ENCODE data around the gene PPP1R36.

The PPP1R36 gene

GRCh38 chr14:64572386-64573104 lies 22.8 kb downstream of the PPP1R36 start:
- no peak for DNase-seq

DNA sequence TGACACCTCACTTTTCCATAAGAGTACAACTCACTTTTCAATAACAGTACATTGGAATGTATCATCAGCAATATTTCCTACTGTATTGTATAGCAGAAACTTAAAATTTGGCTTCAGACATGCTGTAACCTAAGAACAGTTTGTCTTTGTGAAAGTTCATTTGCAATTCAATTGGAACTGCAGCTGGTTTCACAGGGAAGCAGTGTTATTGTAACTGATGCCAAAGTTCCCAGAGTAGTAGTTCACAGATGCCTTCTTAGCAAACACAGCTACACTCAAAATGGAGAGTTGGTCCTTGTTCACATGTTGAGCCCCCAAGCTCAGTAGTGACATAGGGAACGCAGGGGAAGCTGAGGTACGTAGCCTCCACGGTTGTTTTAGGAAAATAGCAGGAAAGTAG lies 23.3 kb downstream of the PPP1R36 start:
- no peak for DNase-seq

GRCh38 chr14:64574371-64575107 lies 24.8 kb downstream of the PPP1R36 start:
- no peak for DNase-seq

GRCh38 chr14:64577211-64577610 lies 27.4 kb downstream of the PPP1R36 start:
- DNase-seq, result no peak

GRCh38 chr14:64580467-64580866 lies 30.7 kb downstream of the PPP1R36 start:
- DNase-seq, result no peak

- DNase-seq, result no peak
These were observed 31.6 kb downstream of the PPP1R36 start for GRCh38 chr14:64581363-64581762.

- no peak for DNase-seq
These were observed 32.1 kb downstream of the PPP1R36 start for GRCh38 chr14:64581817-64582216.

DNA sequence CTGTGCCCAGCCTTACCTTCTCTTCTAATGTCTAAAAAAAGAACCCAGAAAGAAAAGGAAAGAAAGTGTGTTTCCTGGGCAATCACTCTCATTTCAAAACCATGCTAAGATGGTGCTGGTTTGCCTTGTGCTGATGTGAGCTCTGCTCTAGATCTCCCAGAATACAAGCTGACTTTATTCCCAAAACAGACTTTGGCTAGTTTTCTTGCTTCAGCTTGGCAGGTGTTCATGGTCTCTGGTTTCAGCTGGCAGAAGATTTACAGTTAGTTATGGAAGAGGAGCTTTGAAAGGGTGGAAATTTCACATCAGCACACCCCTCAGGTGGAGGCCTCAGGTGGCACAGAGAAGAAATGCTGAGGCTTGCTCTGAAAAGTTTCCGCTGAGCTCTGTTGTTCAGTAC lies 34.4 kb downstream of the PPP1R36 start:
- DNase-seq, result no peak

DNA sequence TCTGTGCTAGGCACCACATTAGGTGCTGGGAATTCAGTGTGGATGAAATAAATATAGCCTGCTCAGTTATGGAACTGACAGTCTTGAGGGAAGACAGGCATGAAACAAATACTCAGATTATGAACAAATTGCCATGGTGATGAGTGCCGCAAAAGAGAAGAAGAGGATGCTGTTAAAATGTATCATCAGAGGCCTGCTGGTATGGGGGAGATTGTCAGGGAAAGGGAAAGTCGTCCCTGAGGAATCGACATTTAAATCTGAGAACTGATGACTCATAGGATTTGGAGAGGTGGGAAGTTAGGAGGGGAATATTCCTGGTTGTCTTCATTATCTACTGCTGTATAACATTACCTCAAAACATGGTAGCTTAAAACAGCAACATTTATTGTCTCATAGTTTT lies 42.0 kb downstream of the PPP1R36 start:
- DNase-seq, result no peak

- no peak for DNase-seq
These were observed 44.7 kb downstream of the PPP1R36 start for GRCh38 chr14:64594438-64594837.

GRCh38 chr14:64598404-64598803 lies 48.6 kb downstream of the PPP1R36 start:
- no peak for DNase-seq

- DNase-seq, result no peak
These were observed 51.8 kb downstream of the PPP1R36 start for GRCh38 chr14:64601571-64601970.

DNA sequence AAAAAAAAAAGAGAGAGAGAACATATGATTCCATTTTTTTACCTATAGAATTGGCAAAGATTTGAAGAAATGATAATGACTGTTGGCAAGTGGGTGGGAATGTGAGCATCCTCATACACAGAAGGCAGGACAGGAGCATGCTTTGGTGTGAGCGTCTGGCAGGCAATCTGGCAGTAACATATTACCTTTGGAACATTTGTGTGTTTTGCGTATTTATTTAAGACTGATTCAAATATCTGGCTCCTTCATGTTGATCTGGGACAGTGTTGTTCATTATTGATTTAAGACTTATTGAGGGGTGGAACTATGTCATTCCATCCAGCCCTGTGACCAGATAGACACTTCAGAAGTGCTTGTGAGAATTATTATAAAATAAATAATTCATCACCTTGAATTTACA lies 53.1 kb downstream of the PPP1R36 start:
- DNase-seq, result no peak

GRCh38 chr14:64604001-64604400 lies 54.2 kb downstream of the PPP1R36 start:
- DNase-seq, result no peak

DNA sequence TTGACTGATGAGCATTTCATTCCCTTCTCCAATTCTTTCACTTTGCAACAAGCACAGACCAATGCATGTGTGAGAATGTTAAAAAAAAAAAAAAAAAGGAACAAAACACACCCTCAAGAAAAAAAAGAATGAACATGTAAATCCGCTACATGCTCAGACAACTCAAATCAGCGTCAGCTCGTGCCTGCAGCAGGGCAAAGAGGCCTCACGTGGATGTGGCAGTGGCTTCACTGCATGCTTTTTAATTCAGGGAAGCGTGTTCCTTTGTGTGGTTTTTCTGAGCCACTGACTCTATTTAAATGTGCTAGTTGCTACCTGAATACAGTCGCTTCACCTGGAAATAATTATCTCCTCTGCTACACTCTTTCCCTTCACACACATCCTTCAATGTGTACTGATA lies 55.1 kb downstream of the PPP1R36 start:
- no peak for DNase-seq

- DNase-seq, result no peak
These were observed 56.3 kb downstream of the PPP1R36 start for GRCh38 chr14:64605926-64606685.

GRCh38 chr14:64610049-64610746 lies 60.4 kb downstream of the PPP1R36 start:
- DNase-seq, result no peak

DNA sequence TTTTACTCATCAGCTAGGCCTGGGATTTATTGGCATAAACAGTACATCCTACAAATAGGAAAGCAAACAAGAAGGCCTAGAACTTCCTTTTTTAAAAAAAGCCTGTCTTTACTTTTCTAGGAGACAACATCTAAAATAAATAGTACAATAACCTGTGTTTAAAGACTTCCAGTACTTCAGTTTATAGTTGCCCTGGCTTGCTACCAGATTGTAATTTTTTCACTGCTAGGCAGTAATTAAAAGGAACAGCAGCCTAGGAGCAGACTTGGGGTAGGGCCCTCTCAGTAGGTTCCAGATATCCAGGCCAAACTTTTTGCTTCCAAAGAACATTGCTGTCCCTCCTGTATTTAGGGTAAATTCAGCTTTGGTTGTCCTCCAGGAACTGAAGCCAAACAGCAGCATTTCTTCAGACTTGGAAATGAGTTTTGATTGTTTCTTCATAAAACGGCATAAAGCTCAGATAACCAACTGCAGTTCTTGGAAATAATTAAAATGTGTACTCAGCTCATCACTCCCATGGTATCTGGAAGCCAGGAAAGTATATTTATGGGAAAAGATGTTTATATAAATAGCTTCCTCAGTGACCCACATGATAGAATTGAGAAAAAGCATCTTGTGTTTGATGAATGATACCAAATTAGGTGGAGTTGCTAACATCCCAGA lies 61.7 kb downstream of the PPP1R36 start:
- no peak for DNase-seq

GRCh38 chr14:64612021-64612380 lies 62.2 kb downstream of the PPP1R36 start:
- no peak for DNase-seq

GRCh38 chr14:64612971-64613666 lies 63.4 kb downstream of the PPP1R36 start:
- DNase-seq, result no peak

DNA sequence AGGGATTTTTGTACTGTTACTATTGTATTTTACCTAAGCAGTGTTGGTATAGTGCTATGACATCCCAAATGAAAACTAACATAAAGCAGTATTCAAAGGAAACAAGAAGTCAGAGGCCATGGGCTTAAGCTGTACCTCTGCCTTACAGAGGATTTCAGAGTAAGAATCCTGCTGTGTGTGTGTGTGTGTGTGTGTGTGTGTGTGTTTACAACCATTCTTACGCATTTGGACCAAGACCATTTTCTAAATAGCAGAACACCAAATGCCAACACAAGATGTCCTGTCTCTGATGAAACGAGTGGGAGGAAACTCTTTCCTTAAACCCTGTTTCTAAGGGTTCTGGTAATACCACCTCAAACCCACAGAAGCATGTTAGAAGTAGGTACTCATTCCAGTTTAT lies 64.4 kb downstream of the PPP1R36 start:
- DNase-seq, result no peak

DNA sequence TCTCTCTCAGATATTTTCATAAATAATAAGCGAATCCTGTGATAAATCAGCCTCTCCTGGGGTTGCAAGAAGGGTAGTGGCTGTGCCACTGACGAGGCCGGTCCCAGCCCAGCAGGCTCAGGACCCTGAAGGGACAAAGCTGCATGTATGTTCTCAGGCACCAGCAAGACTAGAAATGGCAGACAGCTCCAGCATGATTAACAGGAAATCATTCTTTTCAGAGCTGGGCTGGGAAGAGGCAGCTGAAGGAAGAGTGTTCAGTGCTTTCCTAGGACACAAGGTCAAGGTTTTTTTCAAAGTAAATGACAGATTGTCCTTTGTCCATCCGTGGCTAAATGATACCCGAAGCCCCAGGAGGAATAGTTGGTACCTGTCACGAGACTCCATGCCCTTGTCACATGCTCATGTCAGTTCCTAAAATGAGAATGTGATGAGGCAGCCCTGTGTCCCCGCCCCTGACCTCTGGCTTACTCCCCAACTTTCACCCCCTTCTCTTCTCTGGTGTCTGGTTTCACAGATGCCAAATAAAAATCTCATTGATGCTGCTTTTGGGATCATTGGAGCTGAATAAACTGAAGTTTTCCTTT lies 65.1 kb downstream of the PPP1R36 start:
- DNase-seq, result no peak
